ENCODE data around the gene CLDND2.

CLDND2 gene

DNA sequence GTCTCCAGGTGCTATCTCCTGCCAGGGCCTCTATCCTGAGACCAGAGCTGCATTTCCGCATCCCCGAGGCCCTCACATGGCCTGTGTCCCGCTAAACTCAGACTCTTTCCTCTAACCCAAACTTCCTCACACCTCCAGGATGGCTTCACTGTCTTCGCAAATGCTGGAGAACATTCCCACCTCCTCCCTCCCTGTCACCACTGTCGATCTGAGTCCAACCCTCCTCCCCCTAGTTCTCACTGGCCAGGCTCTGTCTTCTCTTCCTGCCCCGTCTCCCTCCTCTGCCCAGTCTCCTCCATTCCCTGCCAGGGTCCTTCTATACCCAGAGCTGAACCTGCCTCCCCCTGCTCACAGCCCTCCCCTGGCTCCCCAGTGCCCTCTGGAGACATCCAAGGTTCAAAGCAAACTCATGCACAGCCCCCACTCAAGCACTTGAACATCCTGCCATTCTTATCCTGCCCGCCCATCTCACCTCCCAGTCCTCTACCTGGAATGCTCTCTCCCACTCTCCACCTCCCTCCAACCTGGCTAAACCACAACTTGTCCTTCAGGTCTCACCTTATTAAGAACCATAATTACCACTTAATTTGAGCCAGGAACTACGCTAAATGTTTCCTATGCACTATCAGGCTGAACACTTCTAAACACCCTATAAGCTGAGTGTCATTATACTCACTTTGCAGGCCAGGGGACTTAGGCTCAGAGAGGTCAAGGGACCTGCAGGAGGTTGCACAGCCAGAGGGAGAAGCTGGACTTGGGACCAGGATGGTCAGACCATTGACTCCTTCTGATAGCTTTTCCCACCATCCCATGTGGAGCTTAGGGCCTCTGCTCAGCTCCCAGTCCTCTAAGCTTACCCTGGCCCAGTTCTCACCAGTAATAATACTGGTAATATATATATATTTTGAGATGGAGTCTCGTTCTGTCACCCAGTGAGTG lies 25.9 kb downstream of the CLDND2 start:
- Histone ChIP-seq H3K27me3 (ENCODE audit: control insufficient read depth, insufficient read depth, low read length) (peaks cover 6% of the 10 kb centered on the region), H3K9ac (ENCODE audit: low read length) (no peak overlapping the region), H3K36me3 (ENCODE audit: control insufficient read depth, insufficient read depth, low read length) (no peaks in the 10 kb centered on the region), H3K4me1 (ENCODE audit: control insufficient read depth, insufficient read depth, low read length) (peaks cover 8% of the 10 kb centered on the region), H3K9me3 (ENCODE audit: control insufficient read depth, low read length) (no peaks in the 10 kb centered on the region), H3K4me3 (ENCODE audit: low read length) (no peak overlapping the region)

DNA sequence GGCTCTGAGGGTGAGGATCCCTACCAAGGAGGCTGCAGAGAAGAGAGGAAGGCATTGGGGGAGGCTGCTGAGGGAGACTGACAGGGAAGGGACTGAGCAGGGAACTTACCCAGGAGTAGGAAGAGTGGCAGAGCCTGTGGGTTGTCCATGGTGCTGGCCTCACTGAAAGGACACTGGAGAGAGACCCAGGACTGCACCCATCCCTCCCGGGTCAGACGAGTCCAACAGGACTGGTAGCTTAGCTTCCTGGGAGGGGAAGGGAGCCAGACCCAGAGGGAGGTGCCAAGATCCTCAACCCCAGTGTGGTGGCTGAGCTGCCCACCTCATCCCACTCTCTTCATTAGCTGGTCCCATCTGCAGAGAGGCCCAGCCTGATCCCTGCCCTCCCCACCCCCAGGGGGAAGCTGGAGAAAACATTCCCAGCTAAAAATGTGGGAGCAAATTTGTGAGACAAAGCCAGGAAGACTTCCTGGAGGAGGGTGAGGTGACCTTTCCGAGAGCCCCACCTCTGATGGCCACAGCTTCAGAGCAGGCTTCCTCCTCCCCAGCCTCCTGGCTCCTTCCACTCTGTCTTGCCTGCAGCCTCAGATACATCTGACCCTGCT lies 26.7 kb downstream of the CLDND2 start, which contains the start of gene VSIG10L:
VSIG10L (minus strand) TSS at position 164 of the 605 bp plus-strand sequence; CDS start at position 149, 15 bp downstream.
- Histone ChIP-seq H3K9me3 (ENCODE audit: control insufficient read depth, low read length) (no peaks in the 10 kb centered on the region), H3K4me1 (ENCODE audit: control insufficient read depth, insufficient read depth, low read length) (peaks cover 8% of the 10 kb centered on the region), H3K36me3 (ENCODE audit: control insufficient read depth, insufficient read depth, low read length) (no peaks in the 10 kb centered on the region), H3K4me3 (ENCODE audit: low read length) (no peak within 1 kb of the TSS), H3K27me3 (ENCODE audit: control insufficient read depth, insufficient read depth, low read length) (peaks cover 6% of the 10 kb centered on the region), H3K9ac (ENCODE audit: low read length) (no peak within 1 kb of the TSS)

DNA sequence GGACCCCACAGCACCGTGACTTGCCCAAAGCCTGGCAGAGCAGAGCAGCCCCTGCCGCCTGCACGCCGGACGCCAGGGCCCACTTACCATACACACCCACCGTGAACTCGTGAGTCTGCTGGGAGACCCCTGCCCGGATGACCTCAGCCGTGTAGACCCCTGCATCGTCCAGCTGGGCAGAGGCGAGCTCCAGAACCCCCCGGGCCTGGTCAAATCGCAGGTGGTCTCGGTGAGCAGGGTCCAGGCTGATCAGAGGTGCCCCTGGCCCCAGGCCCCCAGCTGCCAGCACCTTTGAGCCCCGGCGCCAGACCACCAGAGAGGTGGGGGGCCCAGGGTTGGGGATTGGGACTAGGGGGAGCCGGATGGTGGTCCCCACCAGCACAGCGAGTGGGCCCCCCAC lies 27.7 kb downstream of the CLDND2 start:
- Histone ChIP-seq H3K4me3 (ENCODE audit: low read length) (no peak overlapping the region), H3K9ac (ENCODE audit: low read length) (no peak overlapping the region), H3K9me3 (ENCODE audit: control insufficient read depth, low read length) (no peaks in the 10 kb centered on the region), H3K36me3 (ENCODE audit: control insufficient read depth, insufficient read depth, low read length) (no peaks in the 10 kb centered on the region), H3K4me1 (ENCODE audit: control insufficient read depth, insufficient read depth, low read length) (peaks cover 8% of the 10 kb centered on the region), H3K27me3 (ENCODE audit: control insufficient read depth, insufficient read depth, low read length) (peaks cover 6% of the 10 kb centered on the region)

DNA sequence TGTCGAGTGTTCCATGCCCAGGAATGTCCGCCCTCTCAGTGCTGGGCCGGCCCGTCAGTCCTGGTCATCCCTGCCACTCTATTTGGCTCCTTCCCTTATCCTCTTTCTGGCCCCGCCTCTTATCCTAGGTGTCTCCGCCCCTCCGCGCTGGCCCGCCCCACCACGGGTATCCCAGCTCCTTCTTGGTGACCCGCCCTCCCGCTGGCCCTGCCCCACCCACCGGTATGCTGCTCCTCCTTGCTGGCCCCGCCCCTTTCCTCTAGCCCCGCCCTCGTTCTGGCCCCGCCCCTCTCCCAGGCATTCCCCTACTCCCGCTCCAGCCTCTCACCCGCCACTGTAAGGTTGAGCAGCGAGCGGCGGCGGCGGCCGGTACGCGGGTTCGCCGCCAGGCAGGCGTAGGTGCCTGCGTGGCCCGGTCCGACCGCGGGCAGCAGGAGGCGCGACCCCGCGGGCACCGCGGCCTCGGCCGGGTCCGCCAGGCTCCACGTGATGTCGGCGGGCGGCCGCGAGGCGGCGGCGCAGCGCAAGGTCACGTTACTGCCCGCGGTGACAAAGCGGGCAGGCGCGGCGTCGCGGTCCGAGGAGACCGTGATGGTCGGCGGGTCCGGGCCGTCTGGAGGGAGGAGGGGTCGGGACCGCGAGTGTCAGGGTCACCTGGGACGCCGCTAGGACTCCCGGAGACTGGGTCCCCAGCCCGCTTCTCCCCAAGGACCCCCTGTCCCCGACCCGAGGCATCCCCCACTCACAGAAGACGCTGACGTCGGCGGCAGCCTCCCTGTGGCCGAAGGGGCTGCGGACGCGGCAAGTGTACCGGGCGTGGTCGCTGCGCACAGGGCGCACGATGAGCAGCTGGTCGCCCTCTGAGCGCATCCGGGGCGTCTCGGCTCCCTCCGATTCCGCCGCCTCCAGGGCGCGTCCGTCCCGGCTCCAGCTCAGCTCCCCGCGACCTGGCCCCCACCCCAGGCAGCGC lies 28.8 kb downstream of the CLDND2 start:
- Histone ChIP-seq H3K36me3 (ENCODE audit: control insufficient read depth, insufficient read depth, low read length) (no peaks in the 10 kb centered on the region), H3K9me3 (ENCODE audit: control insufficient read depth, low read length) (no peaks in the 10 kb centered on the region), H3K4me1 (ENCODE audit: control insufficient read depth, insufficient read depth, low read length) (peaks cover 8% of the 10 kb centered on the region), H3K4me3 (ENCODE audit: low read length) (peak overlapping the region; percentile 23), H3K9ac (ENCODE audit: low read length) (peak overlapping the region; percentile 50), H3K27me3 (ENCODE audit: control insufficient read depth, insufficient read depth, low read length) (peaks cover 6% of the 10 kb centered on the region)

DNA sequence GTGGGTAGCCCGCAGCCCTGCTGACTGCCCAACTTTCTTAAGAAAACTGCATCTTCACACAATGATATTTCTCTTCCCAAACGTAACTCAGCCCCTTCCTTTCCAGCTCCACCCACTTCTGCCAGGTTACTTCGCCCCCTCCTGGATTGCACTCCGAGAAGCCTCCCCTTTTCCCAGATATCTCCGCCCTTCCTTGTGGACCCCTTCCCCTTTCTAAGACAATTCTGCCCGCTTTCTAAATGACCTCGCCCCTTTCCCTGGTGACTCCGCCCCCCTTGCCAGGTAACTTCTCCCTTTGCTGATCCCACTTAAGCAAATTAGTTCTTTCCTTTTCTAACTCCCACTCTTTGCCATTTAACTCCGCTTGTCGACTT lies 29.5 kb downstream of the CLDND2 start:
- Histone ChIP-seq H3K9me3 (ENCODE audit: control insufficient read depth, low read length) (no peaks in the 10 kb centered on the region), H3K4me1 (ENCODE audit: control insufficient read depth, insufficient read depth, low read length) (peaks cover 8% of the 10 kb centered on the region), H3K9ac (ENCODE audit: low read length) (peak overlapping the region; percentile 37), H3K27me3 (ENCODE audit: control insufficient read depth, insufficient read depth, low read length) (peaks cover 6% of the 10 kb centered on the region), H3K36me3 (ENCODE audit: control insufficient read depth, insufficient read depth, low read length) (no peaks in the 10 kb centered on the region), H3K4me3 (ENCODE audit: low read length) (peak overlapping the region; percentile 23)

DNA sequence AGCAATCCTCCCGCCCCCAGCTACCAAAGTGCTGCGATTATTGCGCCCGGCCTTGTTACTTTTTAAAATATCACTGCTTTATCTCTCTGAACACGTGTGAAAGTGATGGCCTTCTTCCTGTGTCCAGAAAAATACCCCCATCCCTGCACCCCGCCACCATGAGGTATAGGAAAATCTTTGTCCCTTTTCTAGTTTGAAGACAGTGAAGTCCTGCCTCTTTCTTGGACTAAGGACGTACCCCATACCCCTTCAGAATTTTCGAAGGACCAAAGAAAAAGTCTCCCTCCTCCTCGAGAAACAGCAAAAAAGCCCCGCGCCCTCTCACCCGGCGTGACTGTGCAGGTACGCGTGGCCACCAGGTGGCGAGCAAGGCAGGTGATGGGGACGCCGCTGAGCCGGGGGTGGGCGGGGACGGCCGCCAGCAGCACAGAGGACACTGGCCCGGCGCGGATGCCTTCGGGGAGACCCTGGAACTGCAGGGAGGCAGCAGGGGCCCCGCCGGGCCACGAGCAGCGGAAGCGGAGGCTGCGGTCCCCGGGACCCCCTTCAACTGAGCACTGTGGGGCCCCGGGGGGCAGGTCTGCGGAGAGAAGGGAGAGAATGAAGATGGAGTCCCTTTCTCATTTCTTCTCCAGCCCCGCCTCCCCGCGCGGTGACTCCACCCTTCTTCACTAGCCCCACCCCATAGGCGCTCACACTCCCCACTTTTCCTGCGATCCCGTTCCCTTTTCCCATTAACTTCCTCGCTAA lies 30.1 kb downstream of the CLDND2 start:
- H3K4me3 ChIP-seq (ENCODE audit: low read length): peak overlapping the region; percentile 23
- H3K9me3 ChIP-seq (ENCODE audit: control insufficient read depth, low read length): no peaks in the 10 kb centered on the region
- H3K4me1 ChIP-seq (ENCODE audit: control insufficient read depth, insufficient read depth, low read length): peaks cover 8% of the 10 kb centered on the region
- H3K27me3 ChIP-seq (ENCODE audit: control insufficient read depth, insufficient read depth, low read length): peaks cover 6% of the 10 kb centered on the region
- peak overlapping the region; percentile 37 for H3K9ac ChIP-seq (ENCODE audit: low read length)
- no peaks in the 10 kb centered on the region for H3K36me3 ChIP-seq (ENCODE audit: control insufficient read depth, insufficient read depth, low read length)

DNA sequence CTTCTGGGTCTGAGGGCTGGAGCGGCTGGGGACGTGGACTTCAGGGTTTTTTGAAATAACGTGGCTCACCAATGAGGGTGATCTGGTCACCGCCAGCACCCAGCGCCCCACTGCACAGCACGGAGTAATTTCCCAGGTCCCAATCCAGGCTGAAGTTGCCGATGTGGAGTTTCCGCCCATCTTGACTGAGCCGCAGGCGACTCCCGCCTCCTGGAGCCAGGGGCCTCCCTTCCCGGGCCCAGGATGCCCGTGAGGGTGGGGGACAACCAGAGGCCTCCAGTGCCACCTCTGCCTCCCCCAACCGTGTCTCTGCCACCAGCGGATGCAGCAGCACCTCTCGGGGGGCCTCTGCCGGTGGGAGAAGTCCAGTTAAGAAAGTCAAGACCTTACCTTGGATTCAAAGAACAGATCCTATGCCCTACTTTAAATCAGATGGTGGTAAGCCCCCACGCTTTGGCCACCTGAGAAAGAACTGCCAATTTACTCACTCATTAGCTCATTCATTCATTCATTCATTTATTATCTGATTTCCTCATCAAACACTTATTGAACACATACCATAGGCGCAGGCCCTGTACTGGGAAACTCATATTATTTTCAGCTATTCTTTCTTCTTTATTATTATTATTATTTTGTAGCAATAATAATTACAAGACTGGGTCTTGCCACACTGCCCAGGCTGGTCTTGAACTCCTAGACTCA lies 30.8 kb downstream of the CLDND2 start:
- Histone ChIP-seq H3K9me3 (ENCODE audit: control insufficient read depth, low read length) (no peaks in the 10 kb centered on the region), H3K36me3 (ENCODE audit: control insufficient read depth, insufficient read depth, low read length) (no peaks in the 10 kb centered on the region), H3K27me3 (ENCODE audit: control insufficient read depth, insufficient read depth, low read length) (peaks cover 6% of the 10 kb centered on the region), H3K4me3 (ENCODE audit: low read length) (no peak overlapping the region), H3K4me1 (ENCODE audit: control insufficient read depth, insufficient read depth, low read length) (peaks cover 8% of the 10 kb centered on the region), H3K9ac (ENCODE audit: low read length) (no peak overlapping the region)

DNA sequence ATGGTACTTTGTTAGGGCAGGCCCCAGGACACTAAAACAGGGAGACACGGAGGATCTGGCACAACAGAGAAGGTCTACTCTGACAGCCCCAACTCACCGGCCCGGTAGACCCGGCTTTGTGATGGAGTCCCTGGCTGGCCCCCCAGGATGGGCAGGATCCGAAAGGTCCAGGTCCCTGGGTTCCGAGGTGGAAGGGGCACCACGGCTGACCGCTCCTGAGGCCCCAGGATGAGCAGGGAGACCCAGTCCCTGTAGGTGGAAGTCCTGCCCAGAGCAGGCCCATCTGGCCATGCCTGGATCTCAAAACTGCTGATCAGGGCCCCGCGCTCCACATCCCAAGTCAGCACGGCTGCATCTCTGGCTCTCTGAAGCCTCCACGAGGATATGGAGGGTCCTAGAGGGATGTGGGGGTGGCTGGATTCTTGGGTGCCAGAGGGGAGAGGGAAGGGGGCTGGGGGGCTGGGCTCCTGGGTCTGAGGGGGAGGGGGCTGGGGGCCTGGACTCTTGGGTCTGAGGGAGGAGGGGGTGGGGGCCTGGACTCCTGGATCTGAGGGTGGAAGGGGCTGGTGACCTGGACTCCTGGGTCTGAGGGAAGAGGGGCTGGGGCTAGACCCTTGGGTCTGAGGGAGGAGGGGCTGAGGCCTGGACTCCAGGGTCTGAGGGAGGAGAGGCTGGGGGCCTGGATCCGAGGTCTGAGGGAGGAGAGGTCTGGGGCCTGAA lies 31.5 kb downstream of the CLDND2 start:
- Histone ChIP-seq H3K9ac (ENCODE audit: low read length) (no peak overlapping the region), H3K4me3 (ENCODE audit: low read length) (no peak overlapping the region), H3K36me3 (ENCODE audit: control insufficient read depth, insufficient read depth, low read length) (no peaks in the 10 kb centered on the region), H3K9me3 (ENCODE audit: control insufficient read depth, low read length) (no peaks in the 10 kb centered on the region), H3K27me3 (ENCODE audit: control insufficient read depth, insufficient read depth, low read length) (peaks cover 6% of the 10 kb centered on the region), H3K4me1 (ENCODE audit: control insufficient read depth, insufficient read depth, low read length) (peaks cover 8% of the 10 kb centered on the region)

DNA sequence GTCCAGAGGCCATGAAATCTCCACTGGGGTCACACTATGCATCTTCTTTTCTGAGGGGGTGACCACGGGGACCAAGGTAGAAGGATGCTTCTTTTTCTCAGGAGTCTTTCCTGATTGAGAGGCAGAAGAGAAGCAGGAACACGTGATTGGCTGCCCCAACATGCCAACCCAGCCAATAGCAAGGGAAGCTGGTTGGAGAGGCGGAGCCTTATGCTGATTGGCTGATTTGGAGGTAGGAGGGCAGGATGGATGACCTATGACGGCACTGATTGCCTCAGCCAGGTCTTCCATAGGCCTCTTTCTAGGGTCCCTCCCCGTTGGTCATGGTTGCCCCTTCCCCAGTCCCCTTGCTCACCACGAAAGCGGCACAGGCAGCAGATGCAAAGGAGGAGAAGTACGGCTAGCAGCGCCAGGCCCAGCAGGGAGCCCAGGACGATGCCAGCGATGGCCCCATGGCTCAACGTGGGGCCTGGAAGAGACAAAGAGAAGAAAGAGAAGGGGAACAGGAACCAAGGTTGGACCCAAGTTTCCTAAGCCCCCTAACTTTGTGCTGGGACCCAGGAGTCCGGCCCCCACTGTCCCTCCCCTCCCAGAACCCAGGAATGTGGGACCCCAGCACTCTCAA lies 34.9 kb downstream of the CLDND2 start:
- Histone ChIP-seq H3K4me1 (ENCODE audit: control insufficient read depth, insufficient read depth, low read length) (peaks cover 4% of the 10 kb centered on the region), H3K27me3 (ENCODE audit: control insufficient read depth, insufficient read depth, low read length) (peaks cover 11% of the 10 kb centered on the region), H3K9ac (ENCODE audit: low read length) (no peak overlapping the region), H3K9me3 (ENCODE audit: control insufficient read depth, low read length) (no peaks in the 10 kb centered on the region), H3K36me3 (ENCODE audit: control insufficient read depth, insufficient read depth, low read length) (no peaks in the 10 kb centered on the region), H3K4me3 (ENCODE audit: low read length) (no peak overlapping the region)

DNA sequence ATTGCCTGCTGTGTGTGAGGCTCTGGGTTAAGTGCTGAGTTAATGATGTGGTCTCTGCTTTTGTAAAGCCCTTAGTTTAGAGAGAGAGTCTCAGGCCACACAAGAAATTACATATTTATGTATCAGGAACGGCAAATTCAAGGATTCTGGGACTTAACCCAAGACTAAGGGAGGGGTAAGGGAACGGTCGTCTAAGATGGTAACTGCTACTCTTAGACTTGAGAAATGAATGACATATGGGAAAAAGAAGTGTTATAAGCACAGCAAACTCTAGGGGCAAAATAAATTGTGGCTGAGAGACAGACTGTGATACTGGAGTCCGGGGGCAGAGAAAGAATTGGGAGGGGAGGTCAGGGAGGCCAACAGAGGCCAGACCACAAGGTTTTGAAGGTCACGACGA lies 37.1 kb downstream of the CLDND2 start:
- Histone ChIP-seq H3K9ac (ENCODE audit: low read length) (no peak overlapping the region), H3K27me3 (ENCODE audit: control insufficient read depth, insufficient read depth, low read length) (peaks cover 27% of the 10 kb centered on the region), H3K9me3 (ENCODE audit: control insufficient read depth, low read length) (no peaks in the 10 kb centered on the region), H3K36me3 (ENCODE audit: control insufficient read depth, insufficient read depth, low read length) (no peaks in the 10 kb centered on the region), H3K4me1 (ENCODE audit: control insufficient read depth, insufficient read depth, low read length) (no peaks in the 10 kb centered on the region), H3K4me3 (ENCODE audit: low read length) (no peak overlapping the region)
